Ishikawa (cell line): ENCODE data around the gene GRAMD1A.

ENCODE experiments used
- CEBPB ChIP-seq: IDR thresholded peaks from 2 replicates; pipeline ENCODE4 v1.6.1; 2012
- CREB1 ChIP-seq: IDR thresholded peaks from 2 replicates; pipeline ENCODE4 v1.6.1; 2012; ENCODE audit warnings: low read depth
- EGR1 ChIP-seq: IDR thresholded peaks from 2 replicates; pipeline ENCODE4 v1.6.1; 2012
- EP300 ChIP-seq: IDR thresholded peaks from 2 replicates; pipeline ENCODE4 v1.6.1; 2012; ENCODE audit warnings: borderline replicate concordance
- RAD21 ChIP-seq: IDR thresholded peaks from 2 replicates; pipeline ENCODE4 v1.6.1; 2012; ENCODE audit warnings: low read depth
- TAF1 ChIP-seq: IDR thresholded peaks from 2 replicates; pipeline ENCODE4 v1.6.1; 2012; ENCODE audit warnings: low read depth, mild to moderate bottlenecking
- TCF12 ChIP-seq: IDR thresholded peaks from 2 replicates; pipeline ENCODE4 v1.6.1; 2012; ENCODE audit warnings: low read depth
- TEAD4 ChIP-seq: IDR thresholded peaks from 2 replicates; pipeline ENCODE4 v1.6.1; 2012
- YY1 ChIP-seq: IDR thresholded peaks from 2 replicates; pipeline ENCODE4 v1.6.1; 2012; ENCODE audit warnings: low read depth
- ZBTB7A ChIP-seq: IDR thresholded peaks from 2 replicates; pipeline ENCODE4 v1.6.1; 2012; ENCODE audit warnings: low read depth
- TF ChIP-seq, protein P1 (sequence below): IDR thresholded peaks from 2 replicates; pipeline ENCODE4 v1.6.1; 2012
- TF ChIP-seq, protein P2 (sequence below): IDR thresholded peaks from 2 replicates; pipeline ENCODE4 v1.6.1; 2012; ENCODE audit warnings: low read depth, mild to moderate bottlenecking
- TF ChIP-seq, protein P3 (sequence below): IDR thresholded peaks from 2 replicates; pipeline ENCODE4 v1.6.1; 2012

DNA sequence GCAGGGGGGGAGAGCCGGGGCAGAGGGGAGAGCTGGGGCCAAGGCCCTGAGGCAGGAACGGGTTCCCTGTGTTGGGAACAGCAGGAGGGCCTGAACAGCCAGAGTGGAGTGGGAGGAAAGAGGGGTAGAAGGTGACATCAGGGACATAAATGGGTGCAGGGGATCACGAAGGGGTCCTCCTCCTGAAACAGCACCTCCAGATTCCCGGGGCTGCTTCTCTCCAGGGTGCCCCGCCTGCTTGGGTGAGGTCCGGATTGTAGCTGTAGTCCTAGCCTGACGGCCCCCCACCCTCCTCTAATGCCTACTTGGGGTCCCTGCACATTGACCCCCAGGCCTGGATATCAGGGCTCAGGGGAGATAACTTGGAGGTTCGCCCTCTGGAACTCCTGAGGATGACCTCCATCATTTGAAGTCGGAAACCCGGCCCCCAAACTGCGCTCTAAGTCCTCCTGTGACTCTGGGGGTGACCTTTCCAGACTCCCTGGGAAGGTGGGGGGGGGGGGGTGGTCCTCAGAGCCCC is 29.7 kb downstream of the GRAMD1A start:
- TF ChIP-seq, protein P1, sequence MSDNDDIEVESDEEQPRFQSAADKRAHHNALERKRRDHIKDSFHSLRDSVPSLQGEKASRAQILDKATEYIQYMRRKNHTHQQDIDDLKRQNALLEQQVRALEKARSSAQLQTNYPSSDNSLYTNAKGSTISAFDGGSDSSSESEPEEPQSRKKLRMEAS: no peak
- TF ChIP-seq EGR1: no peak
- TF ChIP-seq, protein P2, sequence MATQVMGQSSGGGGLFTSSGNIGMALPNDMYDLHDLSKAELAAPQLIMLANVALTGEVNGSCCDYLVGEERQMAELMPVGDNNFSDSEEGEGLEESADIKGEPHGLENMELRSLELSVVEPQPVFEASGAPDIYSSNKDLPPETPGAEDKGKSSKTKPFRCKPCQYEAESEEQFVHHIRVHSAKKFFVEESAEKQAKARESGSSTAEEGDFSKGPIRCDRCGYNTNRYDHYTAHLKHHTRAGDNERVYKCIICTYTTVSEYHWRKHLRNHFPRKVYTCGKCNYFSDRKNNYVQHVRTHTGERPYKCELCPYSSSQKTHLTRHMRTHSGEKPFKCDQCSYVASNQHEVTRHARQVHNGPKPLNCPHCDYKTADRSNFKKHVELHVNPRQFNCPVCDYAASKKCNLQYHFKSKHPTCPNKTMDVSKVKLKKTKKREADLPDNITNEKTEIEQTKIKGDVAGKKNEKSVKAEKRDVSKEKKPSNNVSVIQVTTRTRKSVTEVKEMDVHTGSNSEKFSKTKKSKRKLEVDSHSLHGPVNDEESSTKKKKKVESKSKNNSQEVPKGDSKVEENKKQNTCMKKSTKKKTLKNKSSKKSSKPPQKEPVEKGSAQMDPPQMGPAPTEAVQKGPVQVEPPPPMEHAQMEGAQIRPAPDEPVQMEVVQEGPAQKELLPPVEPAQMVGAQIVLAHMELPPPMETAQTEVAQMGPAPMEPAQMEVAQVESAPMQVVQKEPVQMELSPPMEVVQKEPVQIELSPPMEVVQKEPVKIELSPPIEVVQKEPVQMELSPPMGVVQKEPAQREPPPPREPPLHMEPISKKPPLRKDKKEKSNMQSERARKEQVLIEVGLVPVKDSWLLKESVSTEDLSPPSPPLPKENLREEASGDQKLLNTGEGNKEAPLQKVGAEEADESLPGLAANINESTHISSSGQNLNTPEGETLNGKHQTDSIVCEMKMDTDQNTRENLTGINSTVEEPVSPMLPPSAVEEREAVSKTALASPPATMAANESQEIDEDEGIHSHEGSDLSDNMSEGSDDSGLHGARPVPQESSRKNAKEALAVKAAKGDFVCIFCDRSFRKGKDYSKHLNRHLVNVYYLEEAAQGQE: no peak
- no peak for TF ChIP-seq EP300
- no peak for TF ChIP-seq ZBTB7A
- TF ChIP-seq CEBPB: no peak
- no peak for TF ChIP-seq YY1
- TF ChIP-seq RAD21: no peak
- TF ChIP-seq, protein P3, sequence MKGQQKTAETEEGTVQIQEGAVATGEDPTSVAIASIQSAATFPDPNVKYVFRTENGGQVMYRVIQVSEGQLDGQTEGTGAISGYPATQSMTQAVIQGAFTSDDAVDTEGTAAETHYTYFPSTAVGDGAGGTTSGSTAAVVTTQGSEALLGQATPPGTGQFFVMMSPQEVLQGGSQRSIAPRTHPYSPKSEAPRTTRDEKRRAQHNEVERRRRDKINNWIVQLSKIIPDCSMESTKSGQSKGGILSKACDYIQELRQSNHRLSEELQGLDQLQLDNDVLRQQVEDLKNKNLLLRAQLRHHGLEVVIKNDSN: no peak
- TF ChIP-seq TCF12: no peak
- no peak for TF ChIP-seq TAF1
- no peak for TF ChIP-seq TEAD4
- TF ChIP-seq CREB1: no peak
